Measurements from ENCODE around the gene NME3.

Gene NME3

GRCh38 chr16:1763521-1764511 is 7.5 kb downstream of the NME3 start:
- DNase-seq (ENCODE audit: extremely low spot score): no peak
- ChIA-PET POLR2A (no interaction called here), CTCF (interaction anchor here (1.4 to 1.6 kb wide), 2 partner anchors 10 to 401 kb away, joined by 3 to 9 read pairs; no protein-coding TSS in a partner anchor)
- TF ChIP-seq, protein P1, sequence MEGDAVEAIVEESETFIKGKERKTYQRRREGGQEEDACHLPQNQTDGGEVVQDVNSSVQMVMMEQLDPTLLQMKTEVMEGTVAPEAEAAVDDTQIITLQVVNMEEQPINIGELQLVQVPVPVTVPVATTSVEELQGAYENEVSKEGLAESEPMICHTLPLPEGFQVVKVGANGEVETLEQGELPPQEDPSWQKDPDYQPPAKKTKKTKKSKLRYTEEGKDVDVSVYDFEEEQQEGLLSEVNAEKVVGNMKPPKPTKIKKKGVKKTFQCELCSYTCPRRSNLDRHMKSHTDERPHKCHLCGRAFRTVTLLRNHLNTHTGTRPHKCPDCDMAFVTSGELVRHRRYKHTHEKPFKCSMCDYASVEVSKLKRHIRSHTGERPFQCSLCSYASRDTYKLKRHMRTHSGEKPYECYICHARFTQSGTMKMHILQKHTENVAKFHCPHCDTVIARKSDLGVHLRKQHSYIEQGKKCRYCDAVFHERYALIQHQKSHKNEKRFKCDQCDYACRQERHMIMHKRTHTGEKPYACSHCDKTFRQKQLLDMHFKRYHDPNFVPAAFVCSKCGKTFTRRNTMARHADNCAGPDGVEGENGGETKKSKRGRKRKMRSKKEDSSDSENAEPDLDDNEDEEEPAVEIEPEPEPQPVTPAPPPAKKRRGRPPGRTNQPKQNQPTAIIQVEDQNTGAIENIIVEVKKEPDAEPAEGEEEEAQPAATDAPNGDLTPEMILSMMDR (IDR thresholded peaks at IDR 0.05; ENCODE audit: control extremely low read depth, extremely low read depth, low read depth, missing control alignments): no peak

- no peak for DNase-seq (ENCODE audit: extremely low spot score)
- TF ChIP-seq, protein P1 (IDR thresholded peaks at IDR 0.05; ENCODE audit: control extremely low read depth, extremely low read depth, low read depth, missing control alignments): no peak
- ChIA-PET CTCF (no interaction called here), POLR2A (no interaction called here)
Observed at GRCh38 chr16:1762879-1763520, 8.3 kb downstream of the NME3 start.

- DNase-seq (ENCODE audit: extremely low spot score): no peak
- CTCF ChIA-PET: no interaction called here
- POLR2A ChIA-PET: no interaction called here
- TF ChIP-seq, protein P1 (IDR thresholded peaks at IDR 0.05; ENCODE audit: control extremely low read depth, extremely low read depth, low read depth, missing control alignments): no peak
Observed at GRCh38 chr16:1762196-1762878, 9.0 kb downstream of the NME3 start.

DNA sequence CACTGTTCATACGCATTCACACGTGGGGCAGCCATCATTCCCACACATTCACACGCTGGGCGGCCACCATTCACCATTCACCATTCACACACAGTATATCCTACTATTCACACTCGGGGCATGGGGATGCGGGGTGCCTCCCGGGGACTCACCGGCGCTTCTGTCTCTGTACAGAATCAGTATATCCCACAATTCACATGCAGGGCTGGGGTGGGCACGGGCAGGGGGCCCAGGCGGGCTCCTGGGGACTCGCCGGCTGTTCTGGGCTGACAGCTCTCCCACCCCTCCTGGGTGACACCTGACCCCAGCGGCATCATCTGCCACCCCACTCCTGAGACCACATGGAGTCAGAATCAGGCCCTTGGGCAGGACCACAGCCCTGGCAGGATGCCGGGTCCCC is 9.6 kb downstream of the NME3 start:
- ChIA-PET POLR2A (no interaction called here), CTCF (no interaction called here)
- DNase-seq (ENCODE audit: extremely low spot score): no peak
- TF ChIP-seq, protein P1 (IDR thresholded peaks at IDR 0.05; ENCODE audit: control extremely low read depth, extremely low read depth, low read depth, missing control alignments): no peak

DNA sequence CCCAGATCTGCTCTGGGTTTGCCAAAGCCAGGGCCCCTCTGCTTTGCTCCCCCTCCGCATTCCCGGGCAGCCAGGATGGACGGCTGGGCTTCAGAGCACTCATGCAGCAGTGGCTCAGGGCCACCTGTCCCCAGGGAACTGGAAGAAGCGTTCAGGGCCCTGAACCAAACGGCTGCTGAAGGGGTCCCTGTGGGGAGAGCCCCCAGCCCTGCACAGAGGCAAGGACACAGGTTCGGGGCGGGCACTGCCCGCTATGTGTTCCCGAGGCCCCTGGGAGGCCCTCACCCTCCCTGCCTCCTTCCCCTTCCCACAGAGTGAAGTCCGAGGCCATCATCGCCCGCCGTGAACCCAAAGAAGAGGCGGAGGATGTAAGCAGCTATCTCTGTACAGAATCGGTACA is 10.4 kb downstream of the NME3 start:
- ChIA-PET CTCF (interaction anchor here (1.3 kb wide), 1 partner anchor 37 kb away, joined by 3 read pairs; no protein-coding TSS in a partner anchor), POLR2A (no interaction called here)
- TF ChIP-seq, protein P1 (IDR thresholded peaks at IDR 0.05; ENCODE audit: control extremely low read depth, extremely low read depth, low read depth, missing control alignments): no peak
- no peak for DNase-seq (ENCODE audit: extremely low spot score)

- TF ChIP-seq, protein P1 (IDR thresholded peaks at IDR 0.05; ENCODE audit: control extremely low read depth, extremely low read depth, low read depth, missing control alignments): no peak
- CTCF ChIA-PET: no interaction called here
- POLR2A ChIA-PET: no interaction called here
- DNase-seq (ENCODE audit: extremely low spot score): no peak
Observed at GRCh38 chr16:1759511-1759910, 11.8 kb downstream of the NME3 start.

Data from GM10248 (cell line).